OCI-LY1 (cell line): ENCODE data around the gene SOWAHB.
"Not testable (repeated sequence)": the region's sequence is repeated elsewhere in the genome, so short reads cannot be mapped to it uniquely, and the experiment has no call there.

Experiments used
- H2AFZ ChIP-seq: fragments of 200-600 bp; sonication (generic), shearing (Covaris generic); 2 replicates; pipeline ENCODE4 v1.6.0; 2014; ENCODE audit warnings: antibody characterized with exemption, mild to moderate bottlenecking, low read length
- H3F3A ChIP-seq: fragments of 200-600 bp; sonication (generic), shearing (Covaris generic); 2 replicates; pipeline ENCODE4 v1.6.0; 2014; ENCODE audit warnings: mild to moderate bottlenecking, antibody characterized with exemption, low read length, moderate library complexity; ENCODE audit not compliant: insufficient read depth
- H3K27ac ChIP-seq: fragments of 200-600 bp; sonication (generic); 2 replicates; pipeline ENCODE4 v1.5.1; 2014; ENCODE audit warnings: low read length, mixed run types, mild to moderate bottlenecking, low read depth; ENCODE audit not compliant: poor library complexity, severe bottlenecking
- H3K27me3 ChIP-seq: fragments of 200-600 bp; sonication (generic); 2 replicates; pipeline ENCODE4 v1.6.0; 2014; ENCODE audit warnings: antibody characterized with exemption, mild to moderate bottlenecking, low read length, moderate library complexity; ENCODE audit not compliant: insufficient read depth
- H3K36me3 ChIP-seq: fragments of 200-600 bp; sonication (generic); 2 replicates; pipeline ENCODE4 v1.6.1; 2014; ENCODE audit warnings: mild to moderate bottlenecking, antibody characterized with exemption, low read length, moderate library complexity, mixed read lengths; ENCODE audit not compliant: insufficient read depth
- H3K4me1 ChIP-seq: fragments of 200-600 bp; sonication (generic); 2 replicates; pipeline ENCODE4 v1.5.1; 2014; ENCODE audit warnings: mild to moderate bottlenecking, low read length, moderate library complexity; ENCODE audit not compliant: insufficient read depth, severe bottlenecking
- H3K4me2 ChIP-seq: fragments of 200-600 bp; sonication (generic), shearing (Covaris generic); 2 replicates; pipeline ENCODE4 v1.6.1; 2014; ENCODE audit warnings: low read length
- H3K4me3 ChIP-seq: fragments of 200-600 bp; sonication (generic); 2 replicates; pipeline ENCODE4 v1.5.1; 2014; ENCODE audit warnings: low read length, low read depth, mild to moderate bottlenecking, mixed read lengths; ENCODE audit not compliant: poor library complexity, severe bottlenecking
- H3K79me2 ChIP-seq: fragments of 200-600 bp; shearing (Covaris generic); 2 replicates; pipeline ENCODE4 v1.6.1; 2016; ENCODE audit warnings: mixed run types, low read length, mixed read lengths; ENCODE audit not compliant: insufficient read depth
- H3K9ac ChIP-seq: fragments of 200-600 bp; sonication (generic), shearing (Covaris generic); 2 replicates; pipeline ENCODE4 v1.6.1; 2014; ENCODE audit warnings: mild to moderate bottlenecking, low read length, mixed read lengths
- H3K9me2 ChIP-seq: fragments of 200-600 bp; sonication (generic), shearing (Covaris generic); 2 replicates; pipeline ENCODE4 v1.6.1; 2014; ENCODE audit warnings: low read depth, mild to moderate bottlenecking, low read length, mixed read lengths
- H3K9me3 ChIP-seq: fragments of 200-600 bp; shearing (Covaris generic); 2 replicates; pipeline ENCODE4 v1.6.1; 2014; ENCODE audit warnings: low read length, mixed read lengths
- H4K20me1 ChIP-seq: fragments of 200-600 bp; sonication (generic), shearing (Covaris generic); 2 replicates; pipeline ENCODE4 v1.6.0; 2016; ENCODE audit warnings: mild to moderate bottlenecking, low read length; ENCODE audit not compliant: insufficient read depth
- CTCF ChIP-seq: fragments of 200-600 bp; sonication (generic), shearing (Covaris generic); IDR thresholded peaks from 2 replicates; pipeline ENCODE4 v1.5.1; 2017; ENCODE audit warnings: mild to moderate bottlenecking, antibody characterized with exemption, low read length, moderate library complexity, mixed read lengths
- EZH2 ChIP-seq: fragments of 200-600 bp; sonication (generic), shearing (Covaris generic); IDR thresholded peaks from 2 replicates; pipeline ENCODE4 v1.8.0; 2017; ENCODE audit warnings: borderline replicate concordance, mixed run types, mild to moderate bottlenecking, antibody characterized with exemption, low read length, moderate library complexity, mixed read lengths

SOWAHB gene

GRCh38 chr4:76873495-76873894 lies 24.4 kb downstream of the SOWAHB start:
- Histone ChIP-seq H3K4me1 (no peaks in the 10 kb centered on the region), H2AFZ (no peak overlapping the region), H4K20me1 (no peaks in the 10 kb centered on the region), H3K9ac (no peak overlapping the region), H3K27ac (no peak overlapping the region), H3K27me3 (no peaks in the 10 kb centered on the region), H3K79me2 (no peaks in the 10 kb centered on the region), H3K9me2 (no peaks in the 10 kb centered on the region), H3K4me3 (no peak overlapping the region), H3K4me2 (no peak overlapping the region), H3K9me3 (no peaks in the 10 kb centered on the region), H3K36me3 (no peaks in the 10 kb centered on the region), H3F3A (no peaks in the 10 kb centered on the region)
- no peak for TF ChIP-seq CTCF
- no peak for TF ChIP-seq EZH2

DNA sequence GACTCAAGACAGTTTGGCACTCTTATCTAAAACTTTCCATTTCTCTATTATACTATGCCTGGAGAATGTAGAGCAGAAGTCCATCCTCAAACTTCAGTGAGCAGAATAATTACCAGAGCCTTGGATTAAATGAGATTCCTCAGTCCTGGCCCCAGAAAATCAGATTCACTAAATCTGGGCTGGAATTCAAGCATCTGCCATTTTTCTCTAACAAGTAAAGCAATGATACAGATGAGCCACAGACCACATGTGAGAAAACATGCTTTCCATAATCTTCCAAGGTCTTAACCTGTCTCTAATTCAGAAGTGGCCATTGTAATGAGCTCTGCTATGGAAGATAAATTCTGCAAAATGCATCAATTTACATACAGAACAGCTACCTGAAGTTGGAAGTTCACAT lies 25.4 kb downstream of the SOWAHB start:
- Histone ChIP-seq H3K9me2 (no peaks in the 10 kb centered on the region), H3K27me3 (no peaks in the 10 kb centered on the region), H3K4me3 (no peak overlapping the region), H3F3A (no peaks in the 10 kb centered on the region), H3K27ac (no peak overlapping the region), H2AFZ (no peak overlapping the region), H3K36me3 (no peaks in the 10 kb centered on the region), H4K20me1 (no peaks in the 10 kb centered on the region), H3K79me2 (no peaks in the 10 kb centered on the region), H3K9me3 (no peaks in the 10 kb centered on the region), H3K4me2 (no peak overlapping the region), H3K4me1 (no peaks in the 10 kb centered on the region), H3K9ac (no peak overlapping the region)
- TF ChIP-seq EZH2 (no peak), CTCF (no peak)

DNA sequence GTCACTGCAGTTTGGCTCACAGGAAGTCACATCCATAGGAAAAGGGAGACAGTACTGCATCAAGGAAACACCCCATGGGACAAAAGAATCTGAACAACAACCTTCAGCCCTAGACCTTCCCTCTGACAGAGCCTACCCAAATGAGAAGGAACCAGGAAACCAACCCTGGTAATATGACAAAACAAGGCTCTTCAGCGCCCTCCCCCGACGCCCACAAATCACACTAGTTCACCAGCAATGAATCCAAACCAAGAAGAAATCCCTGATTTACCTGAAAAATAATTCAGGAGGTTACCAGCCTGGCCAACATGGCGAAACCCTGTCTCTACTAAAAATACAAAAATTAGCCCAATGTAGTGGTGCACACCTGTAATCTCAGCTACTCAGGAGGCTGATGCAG lies 29.2 kb downstream of the SOWAHB start:
- H4K20me1 ChIP-seq, H3K27ac ChIP-seq, H3K4me2 ChIP-seq, H3K36me3 ChIP-seq, H3K27me3 ChIP-seq, H3F3A ChIP-seq, H3K9me3 ChIP-seq, H2AFZ ChIP-seq, H3K9me2 ChIP-seq, H3K4me3 ChIP-seq, H3K9ac ChIP-seq, H3K79me2 ChIP-seq, H3K4me1 ChIP-seq: not testable (repeated sequence)

DNA sequence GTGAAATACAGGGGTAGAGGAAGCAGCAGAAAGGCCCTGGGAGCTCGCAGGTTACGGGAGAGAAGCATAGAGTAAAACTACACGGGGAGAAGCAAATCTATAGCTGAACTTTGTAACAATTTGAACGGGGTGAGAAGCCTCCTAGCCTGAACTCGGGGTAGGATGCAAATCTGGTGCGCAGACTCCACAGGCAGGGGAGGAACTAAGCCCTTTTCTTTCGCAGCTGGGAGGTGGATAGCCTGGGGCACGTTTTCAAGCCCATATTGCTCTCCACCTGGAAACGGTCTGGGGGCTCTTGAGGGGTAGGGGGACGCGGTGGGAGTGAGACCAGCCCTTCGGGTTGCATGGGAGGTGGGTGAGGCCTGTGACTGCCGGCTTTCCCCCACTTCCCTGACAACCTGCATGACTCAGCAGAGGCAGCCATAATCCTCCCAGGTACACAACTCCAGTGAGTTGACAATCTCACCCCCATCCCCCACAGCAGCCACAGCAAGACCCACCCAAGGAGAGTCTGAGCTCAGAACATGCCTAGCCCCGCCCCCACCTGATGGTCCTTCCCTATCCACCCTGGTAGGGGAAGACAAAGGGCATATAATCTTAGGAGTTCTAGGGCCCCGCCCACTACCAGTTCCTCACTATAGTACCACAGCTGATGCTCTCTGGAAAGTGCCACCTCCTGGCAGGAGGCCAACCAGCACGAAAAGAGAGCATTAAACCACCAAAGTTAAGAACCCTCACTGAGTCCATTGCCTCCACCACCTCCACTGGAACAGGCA lies 29.9 kb downstream of the SOWAHB start:
- no peaks in the 10 kb centered on the region for H3K9me3 ChIP-seq
- no peaks in the 10 kb centered on the region for H3K9me2 ChIP-seq
- TF ChIP-seq CTCF: no peak
- no peak for TF ChIP-seq EZH2
- no peaks in the 10 kb centered on the region for H3K27me3 ChIP-seq
- no peak overlapping the region for H3K9ac ChIP-seq
- no peaks in the 10 kb centered on the region for H3K79me2 ChIP-seq
- no peaks in the 10 kb centered on the region for H3K36me3 ChIP-seq
- H4K20me1 ChIP-seq: no peaks in the 10 kb centered on the region
- H3K4me3 ChIP-seq: no peak overlapping the region
- H3F3A ChIP-seq: no peaks in the 10 kb centered on the region
- no peak overlapping the region for H3K4me2 ChIP-seq
- H3K4me1 ChIP-seq: no peaks in the 10 kb centered on the region
- no peak overlapping the region for H3K27ac ChIP-seq
- H2AFZ ChIP-seq: no peak overlapping the region
